C4-2B (cell line): ENCODE measurements around the gene PNRC2.

ENCODE experiments used
- H3K27ac ChIP-seq: fragments of 450-650 bp; 2 replicates; pipeline ENCODE4 v1.5.1; 2017
- CTCF ChIP-seq: fragments of 450-650 bp; conservative IDR thresholded peaks from 2 replicates; pipeline ENCODE4 v1.5.1; 2017; ENCODE audit warnings: mild to moderate bottlenecking
- ZFX ChIP-seq: fragments of 450-650 bp; IDR thresholded peaks from 2 replicates; pipeline ENCODE4 v1.6.1; 2017

PNRC2 gene

GRCh38 chr1:23927097-23927496, 32.5 kb upstream of the PNRC2 start:
- no peak overlapping the region for H3K27ac ChIP-seq
- TF ChIP-seq ZFX: no peak
- no peak for TF ChIP-seq CTCF

GRCh38 chr1:23928789-23929188, 30.8 kb upstream of the PNRC2 start:
- H3K27ac ChIP-seq: no peak overlapping the region
- no peak for TF ChIP-seq CTCF
- no peak for TF ChIP-seq ZFX

- TF ChIP-seq CTCF (no peak), ZFX (no peak)
- no peak overlapping the region for H3K27ac ChIP-seq
These were observed 29.4 kb upstream of the PNRC2 start for GRCh38 chr1:23930270-23930669.

- no peak overlapping the region for H3K27ac ChIP-seq
- TF ChIP-seq CTCF (no peak), ZFX (no peak)
These were observed 28.7 kb upstream of the PNRC2 start for GRCh38 chr1:23930861-23931490.

GRCh38 chr1:23931491-23931880, 28.1 kb upstream of the PNRC2 start:
- no peak overlapping the region for H3K27ac ChIP-seq
- no peak for TF ChIP-seq CTCF
- TF ChIP-seq ZFX: no peak

GRCh38 chr1:23936481-23937176, 23.0 kb upstream of the PNRC2 start:
- no peak overlapping the region for H3K27ac ChIP-seq
- TF ChIP-seq ZFX (no peak), CTCF (no peak)

GRCh38 chr1:23947366-23947765, 12.3 kb upstream of the PNRC2 start:
- TF ChIP-seq ZFX: no peak
- no peak for TF ChIP-seq CTCF
- H3K27ac ChIP-seq: no peak overlapping the region
